GM19372 (cell line): ENCODE data around the gene ADAMTS10.
"Not testable (repeated sequence)": the region's sequence is repeated elsewhere in the genome, so short reads cannot be mapped to it uniquely, and the experiment has no call there.

Source experiments
- ATAC-seq: cut with Tn5 transposase; IDR thresholded peaks from one replicate; pipeline ENCODE4 v1.9.1; 2021; ENCODE audit warnings: mild to moderate bottlenecking, low read depth, moderate library complexity; ENCODE audit not compliant: unreplicated experiment

Gene ADAMTS10

GRCh38 chr19:8629184-8629583 lies 18.7 kb upstream of the ADAMTS10 start:
- ATAC-seq, result no peak

GRCh38 chr19:8626842-8627241 lies 16.3 kb upstream of the ADAMTS10 start:
- no peak for ATAC-seq

- not testable (repeated sequence) for ATAC-seq
Measured at GRCh38 chr19:8622886-8623285, 12.4 kb upstream of the ADAMTS10 start.

- no peak for ATAC-seq
Measured at GRCh38 chr19:8618751-8619150, 8.2 kb upstream of the ADAMTS10 start.

- ATAC-seq, result no peak
Measured at GRCh38 chr19:8617984-8618383, 7.5 kb upstream of the ADAMTS10 start.

GRCh38 chr19:8617325-8617724 lies 6.8 kb upstream of the ADAMTS10 start:
- not testable (repeated sequence) for ATAC-seq

- ATAC-seq, result no peak
Measured at GRCh38 chr19:8616861-8617260, 6.3 kb upstream of the ADAMTS10 start.

- ATAC-seq, result no peak
Measured at GRCh38 chr19:8615813-8616596, 5.5 kb upstream of the ADAMTS10 start.

GRCh38 chr19:8615024-8615423 lies 4.5 kb upstream of the ADAMTS10 start:
- no peak for ATAC-seq

- ATAC-seq, result no peak
Measured at GRCh38 chr19:8614455-8614854, 3.9 kb upstream of the ADAMTS10 start.

GRCh38 chr19:8612807-8613171 lies 2.3 kb upstream of the ADAMTS10 start:
- ATAC-seq, result no peak

GRCh38 chr19:8611877-8612806 lies 1.6 kb upstream of the ADAMTS10 start:
- ATAC-seq, result no peak

- no peak for ATAC-seq
Measured at GRCh38 chr19:8611391-8611876, 919 bp upstream of the ADAMTS10 start.

GRCh38 chr19:8610936-8611300 lies 403 bp upstream of the ADAMTS10 start:
- no peak for ATAC-seq

- no peak for ATAC-seq
Measured at GRCh38 chr19:8609279-8610040, 1.1 kb downstream of the ADAMTS10 start.

- ATAC-seq, result no peak
Measured at GRCh38 chr19:8608941-8609278, 1.6 kb downstream of the ADAMTS10 start.

- ATAC-seq, result no peak
Measured at GRCh38 chr19:8607386-8607785, 3.1 kb downstream of the ADAMTS10 start.

GRCh38 chr19:8605514-8605913 lies 5.0 kb downstream of the ADAMTS10 start:
- ATAC-seq, result no peak

- ATAC-seq, result no peak
Measured at GRCh38 chr19:8601796-8602195, 8.7 kb downstream of the ADAMTS10 start.

GRCh38 chr19:8600816-8601215 lies 9.7 kb downstream of the ADAMTS10 start:
- no peak for ATAC-seq

GRCh38 chr19:8600064-8600463 lies 10.5 kb downstream of the ADAMTS10 start:
- ATAC-seq, result no peak
